Neural cell (in vitro differentiated cells): ENCODE measurements around the gene AIP. TPM values are rescaled to one million over a fixed set of nuclear protein-coding genes. Genes with fewer than 3 reads are reported as not detected.

ENCODE experiments used
- H2AFZ ChIP-seq: fragments of 200-600, 300-800 bp; sonication (generic), shearing (Covaris generic); 2 replicates; pipeline ENCODE4 v1.6.0; 2014; ENCODE audit warnings: low read depth, mild to moderate bottlenecking, antibody characterized with exemption, low read length, moderate library complexity
- H3F3A ChIP-seq: fragments of 200-600 bp; shearing (Covaris generic); 2 replicates; pipeline ENCODE4 v1.6.1; 2016; ENCODE audit warnings: mild to moderate bottlenecking, moderate library complexity, mixed read lengths, antibody characterized with exemption, low read length; ENCODE audit not compliant: insufficient read depth, poor library complexity, severe bottlenecking
- H3K27ac ChIP-seq: fragments of 200-600, 300-800 bp; sonication (generic), shearing (Covaris generic); 2 replicates; pipeline ENCODE4 v1.5.1; 2014; ENCODE audit warnings: mild to moderate bottlenecking, low read length, moderate library complexity
- H3K27me3 ChIP-seq: fragments of 300-800, 200-600 bp; sonication (generic), shearing (Covaris generic); 2 replicates; pipeline ENCODE4 v1.6.0; 2014; ENCODE audit warnings: mild to moderate bottlenecking, low read depth, low read length, moderate library complexity; ENCODE audit not compliant: insufficient read depth
- H3K36me3 ChIP-seq: fragments of 300-800, 200-600 bp; sonication (generic), shearing (Covaris generic); 2 replicates; pipeline ENCODE4 v1.5.1; 2014; ENCODE audit warnings: mild to moderate bottlenecking, antibody characterized with exemption, low read length, moderate library complexity; ENCODE audit not compliant: insufficient read depth
- H3K4me2 ChIP-seq: fragments of 300-800, 200-600 bp; sonication (generic), shearing (Covaris generic); 2 replicates; pipeline ENCODE4 v1.6.0; 2014; ENCODE audit warnings: mild to moderate bottlenecking, low read length
- H3K4me3 ChIP-seq: fragments of 300-800, 200-600 bp; sonication (generic), shearing (Covaris generic); 2 replicates; pipeline ENCODE4 v1.5.1; 2014; ENCODE audit warnings: mild to moderate bottlenecking, low read length, moderate library complexity
- H3K79me2 ChIP-seq: fragments of 200-600 bp; shearing (Covaris generic); replicated peaks from 2 replicates; pipeline ENCODE4 v1.6.0; 2014; ENCODE audit warnings: mild to moderate bottlenecking, low read length, moderate library complexity; ENCODE audit not compliant: insufficient read depth
- H3K9ac ChIP-seq: fragments of 300-800, 200-600 bp; sonication (generic), shearing (Covaris generic); 2 replicates; pipeline ENCODE4 v1.6.1; 2016; ENCODE audit warnings: mild to moderate bottlenecking, low read length, mixed read lengths
- H3K9me2 ChIP-seq: fragments of 200-600 bp; shearing (Covaris generic); 2 replicates; pipeline ENCODE4 v1.6.1; 2016; ENCODE audit warnings: mild to moderate bottlenecking, low read length, mixed read lengths; ENCODE audit not compliant: insufficient read depth
- H3K9me3 ChIP-seq: fragments of 200-600, 300-800 bp; sonication (generic), shearing (Covaris generic); 2 replicates; pipeline ENCODE4 v1.6.1; 2016; ENCODE audit warnings: mild to moderate bottlenecking, mixed run types, low read length, moderate library complexity, mixed read lengths
- H4K20me1 ChIP-seq: fragments of 200-600 bp; shearing (Covaris generic); 2 replicates; pipeline ENCODE4 v1.6.1; 2016; ENCODE audit warnings: mild to moderate bottlenecking, mixed run types; ENCODE audit not compliant: insufficient read depth
- EP300 ChIP-seq: fragments of 450-650 bp; conservative IDR thresholded peaks from 2 replicates; pipeline ENCODE4 v1.6.1; 2014; ENCODE audit warnings: antibody characterized with exemption, mild to moderate bottlenecking, moderate library complexity; ENCODE audit not compliant: poor library complexity, severe bottlenecking
- EZH2 ChIP-seq: fragments of 200-600, 300-800 bp; shearing (Covaris generic), sonication (generic); IDR thresholded peaks from 2 replicates; pipeline ENCODE4 v1.6.1; 2014; ENCODE audit warnings: antibody characterized with exemption, low read length, borderline replicate concordance, mild to moderate bottlenecking; ENCODE audit not compliant: insufficient read depth, poor library complexity, severe bottlenecking
- MXI1 ChIP-seq: fragments of 450-650 bp; conservative IDR thresholded peaks from 2 replicates; pipeline ENCODE4 v1.6.1; 2014; ENCODE audit warnings: antibody characterized with exemption, mild to moderate bottlenecking; ENCODE audit not compliant: poor library complexity, severe bottlenecking
- POLR2AphosphoS5 ChIP-seq: IDR thresholded peaks from 2 replicates; pipeline ENCODE4 v1.6.1; 2012
- RAD21 ChIP-seq: fragments of 450-650 bp; conservative IDR thresholded peaks from 2 replicates; pipeline ENCODE4 v1.6.1; 2014; ENCODE audit warnings: antibody characterized with exemption, mild to moderate bottlenecking, moderate library complexity
- polyA plus RNA-seq: library from polyadenylated mRNA; depleted of rRNA; stranded (reverse); fragments of >200 nt; gene quantifications from 2 replicates; pipeline ENCODE4 v1.2.3, GENCODE V29; 2014
- TF ChIP-seq, protein P1 (sequence below): IDR thresholded peaks from 2 replicates; pipeline ENCODE4 v1.6.1; 2012; ENCODE audit warnings: borderline replicate concordance
- TF ChIP-seq, protein P2 (sequence below): fragments of 450-650 bp; IDR thresholded peaks from 2 replicates; pipeline ENCODE4 v1.5.1; 2014; ENCODE audit warnings: antibody characterized with exemption, mild to moderate bottlenecking, moderate library complexity; ENCODE audit not compliant: poor library complexity, severe bottlenecking

The AIP gene
- polyA plus RNA-seq, 1 donor from 2014 or later: 83.9 TPM

DNA sequence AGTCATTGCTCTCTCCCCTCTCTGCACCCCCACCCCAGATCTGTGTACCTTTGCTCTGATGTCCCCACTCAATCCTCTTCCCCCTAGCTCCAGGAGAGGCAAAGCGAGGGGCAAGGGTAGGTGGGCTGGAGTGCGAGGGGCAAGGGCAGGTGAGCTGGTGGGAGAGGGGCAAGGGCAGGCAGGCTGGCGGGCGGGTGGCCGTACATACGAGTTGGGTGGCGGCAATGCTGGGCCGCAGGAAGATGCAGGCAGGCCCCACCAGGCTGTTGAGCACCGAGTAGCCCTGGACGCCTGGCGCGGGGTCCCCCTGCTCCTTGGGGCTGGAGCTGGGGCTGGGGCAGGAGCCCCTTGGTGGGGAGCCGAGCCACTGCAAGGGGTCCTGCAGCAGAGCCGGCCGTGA, 39.5 kb downstream of the AIP start:
- no peaks in the 10 kb centered on the region for H3K36me3 ChIP-seq
- no peaks in the 10 kb centered on the region for H3F3A ChIP-seq
- H3K4me3 ChIP-seq: no peak overlapping the region
- no peaks in the 10 kb centered on the region for H3K9me3 ChIP-seq
- H2AFZ ChIP-seq: no peak overlapping the region
- H3K9me2 ChIP-seq: no peaks in the 10 kb centered on the region
- TF ChIP-seq, protein P1, sequence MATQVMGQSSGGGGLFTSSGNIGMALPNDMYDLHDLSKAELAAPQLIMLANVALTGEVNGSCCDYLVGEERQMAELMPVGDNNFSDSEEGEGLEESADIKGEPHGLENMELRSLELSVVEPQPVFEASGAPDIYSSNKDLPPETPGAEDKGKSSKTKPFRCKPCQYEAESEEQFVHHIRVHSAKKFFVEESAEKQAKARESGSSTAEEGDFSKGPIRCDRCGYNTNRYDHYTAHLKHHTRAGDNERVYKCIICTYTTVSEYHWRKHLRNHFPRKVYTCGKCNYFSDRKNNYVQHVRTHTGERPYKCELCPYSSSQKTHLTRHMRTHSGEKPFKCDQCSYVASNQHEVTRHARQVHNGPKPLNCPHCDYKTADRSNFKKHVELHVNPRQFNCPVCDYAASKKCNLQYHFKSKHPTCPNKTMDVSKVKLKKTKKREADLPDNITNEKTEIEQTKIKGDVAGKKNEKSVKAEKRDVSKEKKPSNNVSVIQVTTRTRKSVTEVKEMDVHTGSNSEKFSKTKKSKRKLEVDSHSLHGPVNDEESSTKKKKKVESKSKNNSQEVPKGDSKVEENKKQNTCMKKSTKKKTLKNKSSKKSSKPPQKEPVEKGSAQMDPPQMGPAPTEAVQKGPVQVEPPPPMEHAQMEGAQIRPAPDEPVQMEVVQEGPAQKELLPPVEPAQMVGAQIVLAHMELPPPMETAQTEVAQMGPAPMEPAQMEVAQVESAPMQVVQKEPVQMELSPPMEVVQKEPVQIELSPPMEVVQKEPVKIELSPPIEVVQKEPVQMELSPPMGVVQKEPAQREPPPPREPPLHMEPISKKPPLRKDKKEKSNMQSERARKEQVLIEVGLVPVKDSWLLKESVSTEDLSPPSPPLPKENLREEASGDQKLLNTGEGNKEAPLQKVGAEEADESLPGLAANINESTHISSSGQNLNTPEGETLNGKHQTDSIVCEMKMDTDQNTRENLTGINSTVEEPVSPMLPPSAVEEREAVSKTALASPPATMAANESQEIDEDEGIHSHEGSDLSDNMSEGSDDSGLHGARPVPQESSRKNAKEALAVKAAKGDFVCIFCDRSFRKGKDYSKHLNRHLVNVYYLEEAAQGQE: no peak
- TF ChIP-seq EP300: no peak
- no peak for TF ChIP-seq RAD21
- TF ChIP-seq EZH2: no peak
- TF ChIP-seq MXI1: no peak
- no peak for TF ChIP-seq POLR2AphosphoS5
- no peaks in the 10 kb centered on the region for H3K79me2 ChIP-seq
- no peak overlapping the region for H3K9ac ChIP-seq
- H3K27me3 ChIP-seq: no peaks in the 10 kb centered on the region
- no peak overlapping the region for H3K4me2 ChIP-seq
- no peaks in the 10 kb centered on the region for H4K20me1 ChIP-seq
- no peak overlapping the region for H3K27ac ChIP-seq

DNA sequence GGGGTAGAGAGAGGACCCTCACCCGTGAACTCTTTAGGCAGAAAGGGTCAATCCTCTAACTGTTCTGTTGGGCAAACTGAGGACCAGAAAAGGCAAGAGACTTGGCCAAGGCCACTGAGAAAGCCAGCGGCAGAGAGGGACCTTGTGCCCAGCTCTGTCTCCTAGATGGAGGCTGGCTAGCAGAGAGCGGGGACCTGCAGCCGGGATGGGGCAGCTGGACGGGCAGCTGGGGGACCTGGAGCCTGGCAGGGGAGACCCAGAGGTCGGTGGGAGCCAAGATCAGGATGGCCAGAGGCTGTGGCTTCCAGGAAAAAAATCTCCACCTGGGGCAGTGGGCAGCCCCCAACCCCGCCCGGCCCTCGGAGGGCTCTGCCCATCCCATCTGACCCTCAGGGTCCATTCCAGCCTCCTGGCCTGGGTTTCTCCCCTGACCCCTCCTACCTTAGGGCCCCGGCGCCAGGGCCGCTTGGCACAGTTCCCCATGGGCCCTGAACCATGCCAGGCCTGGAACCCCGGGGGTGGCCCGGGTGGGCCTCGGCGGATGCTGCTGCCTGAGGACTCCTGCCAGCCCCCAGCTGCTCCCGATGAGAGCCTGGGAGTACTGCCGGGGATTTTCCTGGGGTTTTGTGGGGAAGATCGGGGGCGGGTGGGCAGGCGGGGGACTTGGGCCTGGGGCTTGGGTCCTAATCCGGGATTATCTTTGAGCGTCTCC, 40.2 kb downstream of the AIP start, which contains the start of gene CABP2:
TSS of gene CABP2 (minus strand) at position 603 of the 712 bp plus-strand sequence. CDS start at position 483, 120 bp downstream.
- no peak within 1 kb of the TSS for H3K27ac ChIP-seq

More for the DNA sequence above, 40.2 kb downstream of the AIP start, which contains the start of gene CABP2:
- Histone ChIP-seq H3K9me2 (no peaks in the 10 kb centered on the region), H3K36me3 (no peaks in the 10 kb centered on the region), H2AFZ (no peak within 1 kb of the TSS), H3K9ac (no peak within 1 kb of the TSS), H3K4me2 (no peak within 1 kb of the TSS), H3K79me2 (no peaks in the 10 kb centered on the region), H3K4me3 (no peak within 1 kb of the TSS), H4K20me1 (no peaks in the 10 kb centered on the region), H3K27me3 (no peaks in the 10 kb centered on the region), H3F3A (no peaks in the 10 kb centered on the region), H3K9me3 (no peaks in the 10 kb centered on the region)
- TF ChIP-seq, protein P2, sequence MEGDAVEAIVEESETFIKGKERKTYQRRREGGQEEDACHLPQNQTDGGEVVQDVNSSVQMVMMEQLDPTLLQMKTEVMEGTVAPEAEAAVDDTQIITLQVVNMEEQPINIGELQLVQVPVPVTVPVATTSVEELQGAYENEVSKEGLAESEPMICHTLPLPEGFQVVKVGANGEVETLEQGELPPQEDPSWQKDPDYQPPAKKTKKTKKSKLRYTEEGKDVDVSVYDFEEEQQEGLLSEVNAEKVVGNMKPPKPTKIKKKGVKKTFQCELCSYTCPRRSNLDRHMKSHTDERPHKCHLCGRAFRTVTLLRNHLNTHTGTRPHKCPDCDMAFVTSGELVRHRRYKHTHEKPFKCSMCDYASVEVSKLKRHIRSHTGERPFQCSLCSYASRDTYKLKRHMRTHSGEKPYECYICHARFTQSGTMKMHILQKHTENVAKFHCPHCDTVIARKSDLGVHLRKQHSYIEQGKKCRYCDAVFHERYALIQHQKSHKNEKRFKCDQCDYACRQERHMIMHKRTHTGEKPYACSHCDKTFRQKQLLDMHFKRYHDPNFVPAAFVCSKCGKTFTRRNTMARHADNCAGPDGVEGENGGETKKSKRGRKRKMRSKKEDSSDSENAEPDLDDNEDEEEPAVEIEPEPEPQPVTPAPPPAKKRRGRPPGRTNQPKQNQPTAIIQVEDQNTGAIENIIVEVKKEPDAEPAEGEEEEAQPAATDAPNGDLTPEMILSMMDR: no peak
- TF ChIP-seq POLR2AphosphoS5: no peak
